Peyer's patch (tissue), 4 donors: ENCODE data around the gene CACNA2D1. TPM values are rescaled to one million over a fixed set of nuclear protein-coding genes. Genes with fewer than 3 reads are reported as not detected.

Experiments used
- DNase-seq, 3 donors: peaks; one replicate each; pipeline ENCODE4 v3.0.0-alpha.2; 2017 to 2019
- H3K27ac ChIP-seq, 4 donors: fragments of 200-600 bp; sonication (generic); one replicate each; pipeline ENCODE4 v1.5.1; 2016 to 2019
- H3K27me3 ChIP-seq, 2 donors: fragments of 200-600 bp; sonication (generic); one replicate each; pipeline ENCODE4 v1.5.1; 2019
- H3K36me3 ChIP-seq, 3 donors: fragments of 200-600 bp; sonication (generic); one replicate each; pipeline ENCODE4 v1.5.1; 2016 to 2019
- H3K4me1 ChIP-seq, 4 donors: fragments of 200-600 bp; sonication (generic); one replicate each; pipeline ENCODE4 v1.5.1; 2016 to 2019
- H3K4me3 ChIP-seq, 4 donors: fragments of 200-600 bp; sonication (generic); 1 replicate in 3 of 4; 2 replicates in 1 of 4; pipeline ENCODE4 v1.5.1; 2016 to 2019; ENCODE audit warnings: mild to moderate bottlenecking in 1 of 4
- H3K9me3 ChIP-seq, 4 donors: fragments of 200-600 bp; sonication (generic); one replicate each; pipeline ENCODE4 v1.5.1; 2016 to 2019; ENCODE audit warnings: mild to moderate bottlenecking in 1 of 4
- CTCF ChIP-seq, 6 experiments: fragments of 450-650 bp in 4 of 6; fragments of 200-600 bp in 2 of 6; sonication (generic) in 1 of 6; IDR thresholded peaks; one replicate each; pipeline ENCODE4 v1.5.1; 2017 to 2019; ENCODE audit warnings: antibody characterized with exemption in 6 of 6, mild to moderate bottlenecking in 3 of 6, moderate library complexity in 1 of 6
- POLR2A ChIP-seq, 2 donors: fragments of 450-650 bp; IDR thresholded peaks; one replicate each; pipeline ENCODE4 v1.5.1; 2017; ENCODE audit warnings: antibody characterized with exemption in 2 of 2, mild to moderate bottlenecking in 2 of 2, moderate library complexity in 2 of 2
- total RNA-seq, 4 donors: library from RNA; depleted of rRNA; stranded (reverse); fragments of >200 nt; gene quantifications; one replicate each; pipeline ENCODE4 v1.1.0, GENCODE V29; 2016

CACNA2D1 gene
- total RNA-seq, 4 donors from 2014 or later, result 5.5 to 85.0 (median 11.5) TPM

DNA sequence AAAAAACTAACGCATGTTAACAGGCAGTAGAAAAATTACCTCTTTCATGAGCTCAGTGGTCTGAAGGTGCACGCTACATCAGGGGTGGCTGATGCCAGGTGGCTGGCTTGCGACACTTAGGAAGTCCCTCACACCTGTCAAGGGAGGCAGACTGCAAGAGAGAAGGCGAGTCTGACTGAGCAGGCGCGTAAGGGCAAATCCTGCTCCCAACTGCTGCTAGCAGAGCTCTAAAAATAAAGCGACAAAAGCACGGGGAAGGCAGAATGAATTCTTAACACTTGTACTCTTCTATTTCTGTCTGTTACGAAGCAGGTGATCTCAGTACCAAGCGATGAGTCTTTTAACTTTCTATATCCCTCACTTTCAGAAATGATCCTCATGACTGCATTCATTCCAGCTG, 33.1 kb downstream of the CACNA2D1 start:
- Histone ChIP-seq H3K4me1 (no peaks in the 10 kb centered on the region), H3K27ac (peak overlapping the region in 1 of 4 donors; percentile 24), H3K36me3 (no peaks in the 10 kb centered on the region), H3K9me3 (no peaks in the 10 kb centered on the region), H3K4me3 (no peak overlapping the region), H3K27me3 (no peaks in the 10 kb centered on the region)
- TF ChIP-seq CTCF (IDR thresholded peaks at IDR 0.05) (no peak), POLR2A (IDR thresholded peaks at IDR 0.05) (no peak)
- no peak for DNase-seq

GRCh38 chr7:82406937-82407336, 36.6 kb downstream of the CACNA2D1 start:
- Histone ChIP-seq H3K27me3 (no peaks in the 10 kb centered on the region), H3K27ac (no peak overlapping the region), H3K4me1 (no peaks in the 10 kb centered on the region), H3K9me3 (no peaks in the 10 kb centered on the region), H3K36me3 (no peaks in the 10 kb centered on the region), H3K4me3 (no peak overlapping the region)
- TF ChIP-seq CTCF (IDR thresholded peaks at IDR 0.05), result no peak
- TF ChIP-seq POLR2A (IDR thresholded peaks at IDR 0.05), result no peak
- DNase-seq, result no peak

GRCh38 chr7:82405301-82405700, 38.3 kb downstream of the CACNA2D1 start:
- Histone ChIP-seq H3K9me3 (no peaks in the 10 kb centered on the region), H3K27ac (no peak overlapping the region), H3K4me3 (no peak overlapping the region), H3K36me3 (no peaks in the 10 kb centered on the region), H3K27me3 (no peaks in the 10 kb centered on the region), H3K4me1 (no peaks in the 10 kb centered on the region)
- no peak for DNase-seq
- no peak for TF ChIP-seq CTCF (IDR thresholded peaks at IDR 0.05)
- no peak for TF ChIP-seq POLR2A (IDR thresholded peaks at IDR 0.05)

DNA sequence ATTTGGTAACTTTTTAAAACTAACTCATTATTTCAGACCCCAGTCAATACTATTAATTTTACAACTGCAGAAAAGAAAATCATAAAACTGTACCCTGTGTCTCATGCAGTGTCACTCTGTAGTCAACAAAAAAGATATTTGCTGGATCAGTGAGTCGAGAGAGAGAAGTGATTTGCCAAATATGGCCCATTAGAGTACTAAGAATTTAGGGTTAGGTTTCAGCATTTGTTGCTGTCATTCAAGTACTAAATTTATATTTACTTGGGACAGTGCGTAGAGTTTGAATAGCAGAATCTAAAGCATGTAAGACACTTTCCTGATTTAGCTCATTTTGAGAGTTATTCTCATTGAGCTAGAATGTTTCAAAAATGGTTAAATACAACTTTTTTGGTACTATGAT, 38.9 kb downstream of the CACNA2D1 start:
- Histone ChIP-seq H3K4me1 (no peaks in the 10 kb centered on the region), H3K36me3 (no peaks in the 10 kb centered on the region), H3K27me3 (no peaks in the 10 kb centered on the region), H3K9me3 (no peaks in the 10 kb centered on the region), H3K27ac (no peak overlapping the region), H3K4me3 (no peak overlapping the region)
- DNase-seq, result no peak
- no peak for TF ChIP-seq CTCF (IDR thresholded peaks at IDR 0.05)
- no peak for TF ChIP-seq POLR2A (IDR thresholded peaks at IDR 0.05)

GRCh38 chr7:82404094-82404493, 39.5 kb downstream of the CACNA2D1 start:
- DNase-seq, result no peak
- no peaks in the 10 kb centered on the region for H3K27me3 ChIP-seq
- no peak for TF ChIP-seq POLR2A (IDR thresholded peaks at IDR 0.05)
- TF ChIP-seq CTCF (IDR thresholded peaks at IDR 0.05), result no peak
- H3K4me1 ChIP-seq, result no peaks in the 10 kb centered on the region
- no peaks in the 10 kb centered on the region for H3K36me3 ChIP-seq
- H3K9me3 ChIP-seq, result no peaks in the 10 kb centered on the region
- no peak overlapping the region for H3K27ac ChIP-seq
- no peak overlapping the region for H3K4me3 ChIP-seq

DNA sequence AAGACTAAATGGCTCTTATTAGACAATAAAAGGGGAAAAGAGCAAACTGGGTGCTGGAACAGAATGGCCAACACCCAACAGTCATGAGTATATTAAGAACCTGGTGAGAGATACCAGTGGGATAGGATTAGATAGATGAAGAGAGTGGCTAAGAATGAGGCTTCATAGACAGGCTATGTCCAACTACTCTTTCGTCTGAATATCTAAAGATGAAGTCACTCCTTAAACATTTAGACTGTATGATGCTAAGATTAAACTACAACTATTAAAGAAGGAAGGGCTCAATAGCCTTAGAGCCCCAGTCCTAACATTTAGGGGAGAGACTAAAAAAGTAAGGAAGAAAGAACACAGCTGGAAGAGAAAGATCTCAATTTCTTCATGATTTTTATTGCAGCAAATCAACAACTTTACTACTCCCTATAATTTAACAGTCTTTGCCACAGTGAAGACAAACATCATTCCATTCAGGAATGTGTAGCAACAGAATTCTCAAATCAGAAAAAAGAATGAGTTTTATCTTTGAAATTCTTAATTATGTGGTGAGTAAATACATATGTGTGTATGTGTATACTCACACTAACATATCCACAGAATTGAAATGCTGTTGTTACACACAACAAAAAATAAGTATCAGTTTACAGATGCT, 45.6 kb downstream of the CACNA2D1 start:
- H3K36me3 ChIP-seq, result no peaks in the 10 kb centered on the region
- H3K4me1 ChIP-seq, result no peaks in the 10 kb centered on the region
- no peak overlapping the region for H3K4me3 ChIP-seq
- TF ChIP-seq CTCF (IDR thresholded peaks at IDR 0.05) (no peak), POLR2A (IDR thresholded peaks at IDR 0.05) (no peak)
- no peaks in the 10 kb centered on the region for H3K27me3 ChIP-seq
- no peaks in the 10 kb centered on the region for H3K9me3 ChIP-seq
- no peak overlapping the region for H3K27ac ChIP-seq
- DNase-seq, result no peak
